Colon (tissue), 2 donors: ENCODE results near the gene ARHGAP40.

Experiments used
- FAIRE-seq: peaks from 2 replicates; lab custom pipeline; 2012; peaks lifted over from hg19 to GRCh38; lab: Jason Lieb, UNC
- donor health status: control.
- donor health status: control.

Gene ARHGAP40

DNA sequence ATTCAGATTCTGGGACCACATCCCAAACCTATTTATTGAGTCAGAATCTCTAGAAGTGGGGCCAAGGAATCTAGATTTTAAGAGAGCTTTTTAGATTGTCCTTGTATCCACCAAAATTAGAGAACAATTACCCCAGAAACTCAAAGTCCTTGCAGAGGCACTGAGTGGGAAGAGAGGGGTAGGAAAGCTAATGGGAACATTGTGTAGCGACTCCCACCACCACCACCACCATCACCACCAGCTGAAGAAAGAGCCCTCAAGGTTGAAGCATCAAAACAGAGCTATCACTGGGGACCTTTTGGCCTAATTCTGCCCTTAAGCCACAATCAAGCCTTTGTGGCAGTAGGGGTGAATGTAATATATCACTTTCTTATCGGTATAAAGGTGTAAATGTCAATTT is 83.7 kb downstream of the ARHGAP40 start:
- FAIRE-seq: no peak

- no peak for FAIRE-seq
These were observed 84.4 kb downstream of the ARHGAP40 start for GRCh38 chr20:38685853-38686473.

DNA sequence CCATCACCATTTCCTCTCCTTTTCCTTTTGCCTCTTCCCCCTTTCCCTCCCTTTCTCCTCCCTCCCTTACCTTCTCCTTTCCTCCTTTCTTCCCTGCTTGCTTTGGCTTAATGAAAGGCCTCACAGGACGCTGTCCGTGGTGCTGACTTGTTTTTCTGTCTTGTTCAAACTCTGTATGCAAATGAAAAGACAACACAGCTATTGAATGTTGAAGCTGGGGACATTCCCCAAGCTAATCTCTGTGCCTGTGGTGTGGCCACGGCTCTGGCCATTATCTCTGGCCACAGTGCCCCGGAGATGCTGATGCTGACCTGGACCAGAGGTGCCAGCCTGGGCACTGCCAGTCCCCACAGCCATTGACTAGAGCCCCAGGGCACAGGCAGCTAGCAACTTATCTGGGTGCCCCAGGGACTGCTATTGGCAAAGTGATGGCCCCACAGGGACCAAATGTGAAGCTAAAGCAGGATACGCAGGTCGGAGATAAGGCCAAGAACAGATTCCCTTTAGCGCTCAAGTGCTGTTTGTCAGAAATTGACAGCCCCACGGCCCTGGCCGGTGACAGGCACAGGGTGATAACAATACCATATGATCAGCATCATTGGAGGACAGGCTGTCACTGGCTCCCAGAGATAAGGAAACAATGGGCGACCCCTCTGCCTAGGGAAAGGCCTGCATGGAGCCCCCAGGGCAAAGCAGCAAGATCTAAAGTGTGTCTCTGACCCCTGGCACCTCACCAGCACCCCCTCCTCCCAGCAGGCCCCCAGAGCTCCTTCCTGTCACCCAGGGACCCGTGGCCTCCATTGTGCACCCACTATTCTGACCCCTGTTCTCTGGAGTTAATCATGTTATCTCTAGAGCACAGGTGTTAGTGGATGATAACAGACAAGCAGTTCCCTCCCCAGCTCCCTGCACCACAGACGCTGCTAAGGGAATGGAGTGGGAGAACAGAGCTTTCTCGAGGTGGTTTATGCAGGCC is 91.1 kb downstream of the ARHGAP40 start:
- no peak for FAIRE-seq

DNA sequence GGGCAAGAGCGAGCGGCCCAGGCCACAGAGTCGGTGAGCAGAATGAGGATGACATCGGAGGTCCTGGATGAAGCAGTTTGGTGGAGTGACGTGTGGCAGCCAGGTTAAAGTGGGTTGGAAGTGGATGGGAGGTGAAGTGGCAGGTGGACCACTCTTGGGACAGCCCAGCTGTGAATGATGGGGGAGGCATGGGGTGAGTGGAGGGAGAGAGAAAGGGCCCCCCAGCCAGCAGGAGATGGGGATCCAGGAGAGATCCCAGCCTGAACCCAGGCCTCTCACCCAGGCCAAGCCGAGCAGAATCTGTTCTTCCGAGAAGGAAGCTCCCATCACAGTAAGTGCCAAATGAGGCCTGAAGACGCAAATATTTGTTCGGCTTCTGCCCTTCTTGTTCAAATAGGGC is 95.7 kb downstream of the ARHGAP40 start:
- FAIRE-seq: no peak

DNA sequence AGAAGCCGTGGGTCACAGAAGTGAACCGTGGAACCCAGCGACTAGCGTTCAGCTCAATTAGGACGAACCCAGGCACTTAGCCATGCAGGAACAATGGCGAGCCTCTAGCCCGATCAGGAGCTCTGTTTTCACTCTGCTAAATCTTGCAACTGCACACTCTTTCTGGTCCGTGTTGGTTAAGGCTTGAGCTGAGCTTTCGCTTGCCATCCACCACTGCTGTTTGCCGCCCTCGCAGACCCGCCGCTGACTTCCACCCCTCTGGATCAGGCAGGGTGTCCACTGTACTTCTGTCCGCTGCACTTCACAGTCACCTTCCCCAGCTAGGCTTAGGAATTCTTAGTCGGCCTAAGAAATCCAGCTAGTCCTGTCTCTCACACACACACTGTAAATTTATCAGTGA is 96.9 kb downstream of the ARHGAP40 start:
- no peak for FAIRE-seq

DNA sequence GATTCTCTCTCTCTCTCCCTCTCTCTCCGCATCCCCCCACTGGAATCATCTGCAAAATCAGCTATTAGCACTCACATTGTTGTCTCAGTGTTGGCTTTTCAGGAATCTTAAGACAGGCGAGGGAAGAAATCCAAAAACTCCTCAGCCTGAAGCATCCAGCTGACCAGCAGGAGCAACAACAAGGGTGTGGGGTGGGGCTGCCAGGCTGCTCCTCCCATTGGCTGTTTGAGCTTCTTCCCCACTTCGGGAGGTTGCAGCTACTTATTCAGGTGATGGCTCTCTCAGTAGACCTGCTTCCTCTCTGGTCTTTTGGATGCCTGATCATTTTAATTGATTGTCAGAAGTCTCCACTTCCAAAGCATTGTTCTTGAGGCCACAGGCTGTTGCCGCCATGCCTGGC is 98.5 kb downstream of the ARHGAP40 start:
- no peak for FAIRE-seq
